Measurements from ENCODE around the gene TRPV3.
"Not testable (repeated sequence)": the region's sequence is repeated elsewhere in the genome, so short reads cannot be mapped to it uniquely, and the experiment has no call there.

DNA sequence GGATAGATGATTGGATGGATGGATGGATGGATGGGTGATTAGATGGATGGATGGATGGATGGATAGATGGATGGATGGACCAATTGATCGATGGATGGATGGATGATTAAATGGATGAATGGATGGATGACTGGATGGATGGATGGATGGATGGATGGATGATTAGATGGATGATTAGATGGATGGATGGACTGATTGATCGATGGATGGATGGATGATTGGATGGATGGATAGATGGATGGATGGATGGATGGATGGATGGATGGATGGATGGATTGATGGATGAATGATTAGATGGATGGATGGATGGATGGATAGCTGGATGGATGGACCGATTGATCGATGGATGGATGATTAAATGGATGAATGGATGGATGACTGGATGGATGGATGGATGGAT is 38.1 kb downstream of the TRPV3 start:
- TF ChIP-seq, protein P1, sequence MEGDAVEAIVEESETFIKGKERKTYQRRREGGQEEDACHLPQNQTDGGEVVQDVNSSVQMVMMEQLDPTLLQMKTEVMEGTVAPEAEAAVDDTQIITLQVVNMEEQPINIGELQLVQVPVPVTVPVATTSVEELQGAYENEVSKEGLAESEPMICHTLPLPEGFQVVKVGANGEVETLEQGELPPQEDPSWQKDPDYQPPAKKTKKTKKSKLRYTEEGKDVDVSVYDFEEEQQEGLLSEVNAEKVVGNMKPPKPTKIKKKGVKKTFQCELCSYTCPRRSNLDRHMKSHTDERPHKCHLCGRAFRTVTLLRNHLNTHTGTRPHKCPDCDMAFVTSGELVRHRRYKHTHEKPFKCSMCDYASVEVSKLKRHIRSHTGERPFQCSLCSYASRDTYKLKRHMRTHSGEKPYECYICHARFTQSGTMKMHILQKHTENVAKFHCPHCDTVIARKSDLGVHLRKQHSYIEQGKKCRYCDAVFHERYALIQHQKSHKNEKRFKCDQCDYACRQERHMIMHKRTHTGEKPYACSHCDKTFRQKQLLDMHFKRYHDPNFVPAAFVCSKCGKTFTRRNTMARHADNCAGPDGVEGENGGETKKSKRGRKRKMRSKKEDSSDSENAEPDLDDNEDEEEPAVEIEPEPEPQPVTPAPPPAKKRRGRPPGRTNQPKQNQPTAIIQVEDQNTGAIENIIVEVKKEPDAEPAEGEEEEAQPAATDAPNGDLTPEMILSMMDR (IDR thresholded peaks at IDR 0.05; ENCODE audit: borderline replicate concordance, extremely low read depth, low read length, poor library complexity, severe bottlenecking): not testable (repeated sequence)
- TF ChIP-seq EZH2 (IDR thresholded peaks at IDR 0.05; ENCODE audit: borderline replicate concordance, low read depth, low read length, severe bottlenecking): not testable (repeated sequence)

All from DND-41 (cell line).